Measurements from ENCODE around the gene KCNG4. TPM values are rescaled to one million over a fixed set of nuclear protein-coding genes. Genes with fewer than 3 reads are reported as not detected.

Gene KCNG4
- total RNA-seq, 1 donor from 2014 or later = not detected

GRCh38 chr16:84197466-84198128 lies 42.2 kb downstream of the KCNG4 start:
- Histone ChIP-seq H4K20me1 (ENCODE audit: low read depth) (no peaks in the 10 kb centered on the region), H3K4me1 (peaks cover 8% of the 10 kb centered on the region), H3F3A (ENCODE audit: low read depth) (no peaks in the 10 kb centered on the region), H3K27ac (no peak overlapping the region), H3K9me3 (ENCODE audit: low read depth) (no peaks in the 10 kb centered on the region), H2AFZ (replicated peaks) (no peak overlapping the region), H3K79me2 (ENCODE audit: low read depth) (no peaks in the 10 kb centered on the region), H3K27me3 (no peaks in the 10 kb centered on the region), H3K4me3 (no peak overlapping the region), H3K36me3 (no peaks in the 10 kb centered on the region), H3K4me2 (no peak overlapping the region), H3K9ac (no peak overlapping the region)
- Mint-ChIP-seq H3K27ac (no peak overlapping the region), H3K36me3 (no peaks in the 10 kb centered on the region), H3K27me3 (ENCODE audit: insufficient read depth, low read depth) (peaks cover 10% of the 10 kb centered on the region), H3K4me1 (peaks cover 18% of the 10 kb centered on the region), H3K9me3 (no peaks in the 10 kb centered on the region), H3K4me3 (no peak overlapping the region)
- TF ChIP-seq EZH2phosphoT487 (IDR thresholded peaks at IDR 0.05) = no peak
- TF ChIP-seq EZH2 (IDR thresholded peaks at IDR 0.05) = no peak
- DNase-seq (ENCODE audit: low spot score) = no peak

GRCh38 chr16:84196727-84197394 lies 43.0 kb downstream of the KCNG4 start:
- H3K9me3 ChIP-seq (ENCODE audit: low read depth) = no peaks in the 10 kb centered on the region
- H3K27me3 ChIP-seq = no peaks in the 10 kb centered on the region
- H3K27ac Mint-ChIP-seq = peak overlapping the region; percentile 59
- H3K9ac ChIP-seq = no peak overlapping the region
- no peaks in the 10 kb centered on the region for H3K79me2 ChIP-seq (ENCODE audit: low read depth)
- H3K4me3 ChIP-seq = no peak overlapping the region
- TF ChIP-seq EZH2 (IDR thresholded peaks at IDR 0.05) (no peak), EZH2phosphoT487 (IDR thresholded peaks at IDR 0.05) (no peak)
- TF ChIP-seq, protein P1, sequence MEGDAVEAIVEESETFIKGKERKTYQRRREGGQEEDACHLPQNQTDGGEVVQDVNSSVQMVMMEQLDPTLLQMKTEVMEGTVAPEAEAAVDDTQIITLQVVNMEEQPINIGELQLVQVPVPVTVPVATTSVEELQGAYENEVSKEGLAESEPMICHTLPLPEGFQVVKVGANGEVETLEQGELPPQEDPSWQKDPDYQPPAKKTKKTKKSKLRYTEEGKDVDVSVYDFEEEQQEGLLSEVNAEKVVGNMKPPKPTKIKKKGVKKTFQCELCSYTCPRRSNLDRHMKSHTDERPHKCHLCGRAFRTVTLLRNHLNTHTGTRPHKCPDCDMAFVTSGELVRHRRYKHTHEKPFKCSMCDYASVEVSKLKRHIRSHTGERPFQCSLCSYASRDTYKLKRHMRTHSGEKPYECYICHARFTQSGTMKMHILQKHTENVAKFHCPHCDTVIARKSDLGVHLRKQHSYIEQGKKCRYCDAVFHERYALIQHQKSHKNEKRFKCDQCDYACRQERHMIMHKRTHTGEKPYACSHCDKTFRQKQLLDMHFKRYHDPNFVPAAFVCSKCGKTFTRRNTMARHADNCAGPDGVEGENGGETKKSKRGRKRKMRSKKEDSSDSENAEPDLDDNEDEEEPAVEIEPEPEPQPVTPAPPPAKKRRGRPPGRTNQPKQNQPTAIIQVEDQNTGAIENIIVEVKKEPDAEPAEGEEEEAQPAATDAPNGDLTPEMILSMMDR (IDR thresholded peaks at IDR 0.05) = no peak
- no peak for DNase-seq (ENCODE audit: low spot score)
- no peak overlapping the region for H3K27ac ChIP-seq
- H3F3A ChIP-seq (ENCODE audit: low read depth) = no peaks in the 10 kb centered on the region
- H3K4me1 ChIP-seq = peaks cover 8% of the 10 kb centered on the region
- no peak overlapping the region for H2AFZ ChIP-seq (replicated peaks)
- H3K4me2 ChIP-seq = no peak overlapping the region
- no peaks in the 10 kb centered on the region for H3K9me3 Mint-ChIP-seq
- no peaks in the 10 kb centered on the region for H4K20me1 ChIP-seq (ENCODE audit: low read depth)
- H3K36me3 Mint-ChIP-seq = no peaks in the 10 kb centered on the region
- H3K36me3 ChIP-seq = no peaks in the 10 kb centered on the region
- H3K27me3 Mint-ChIP-seq (ENCODE audit: insufficient read depth, low read depth) = peaks cover 13% of the 10 kb centered on the region
- H3K4me3 Mint-ChIP-seq = no peak overlapping the region
- peaks cover 18% of the 10 kb centered on the region for H3K4me1 Mint-ChIP-seq

DNA sequence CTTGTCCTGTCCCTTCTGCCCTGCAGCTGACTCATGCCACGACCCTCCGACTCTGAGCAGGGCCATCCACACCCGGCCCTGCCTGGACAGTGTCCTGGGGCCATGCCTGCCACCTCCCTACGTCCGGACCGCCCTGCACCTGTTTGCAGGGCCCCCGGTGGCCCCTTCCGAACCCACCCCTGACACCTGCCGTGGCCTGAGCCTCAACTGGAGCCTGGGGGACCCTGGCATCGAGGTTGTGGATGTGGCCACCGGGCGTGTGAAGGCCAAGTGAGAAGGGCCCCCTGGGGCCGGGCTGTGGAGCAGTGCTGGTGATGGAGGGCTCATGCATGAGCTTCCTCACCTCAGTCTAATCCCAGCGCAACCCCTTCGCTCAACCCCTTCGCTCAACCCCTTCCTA lies 43.7 kb downstream of the KCNG4 start:
- Histone ChIP-seq H3F3A (ENCODE audit: low read depth) (no peaks in the 10 kb centered on the region), H3K4me2 (no peak overlapping the region), H3K36me3 (no peaks in the 10 kb centered on the region), H3K27me3 (no peaks in the 10 kb centered on the region), H3K9me3 (ENCODE audit: low read depth) (no peaks in the 10 kb centered on the region), H3K4me1 (peaks cover 8% of the 10 kb centered on the region), H3K27ac (no peak overlapping the region), H4K20me1 (ENCODE audit: low read depth) (no peaks in the 10 kb centered on the region), H3K4me3 (no peak overlapping the region), H3K9ac (no peak overlapping the region), H3K79me2 (ENCODE audit: low read depth) (no peaks in the 10 kb centered on the region), H2AFZ (replicated peaks) (no peak overlapping the region)
- TF ChIP-seq, protein P1 (IDR thresholded peaks at IDR 0.05) = no peak
- TF ChIP-seq EZH2 (IDR thresholded peaks at IDR 0.05) (no peak), EZH2phosphoT487 (IDR thresholded peaks at IDR 0.05) (no peak)
- Mint-ChIP-seq H3K9me3 (no peaks in the 10 kb centered on the region), H3K36me3 (no peaks in the 10 kb centered on the region), H3K27ac (no peak overlapping the region), H3K4me1 (peaks cover 18% of the 10 kb centered on the region), H3K4me3 (no peak overlapping the region), H3K27me3 (ENCODE audit: insufficient read depth, low read depth) (peaks cover 9% of the 10 kb centered on the region)
- DNase-seq (ENCODE audit: low spot score) = no peak

Measured in neural progenitor cell (in vitro differentiated cells).